H9 (cell line): ENCODE measurements around the gene CARD11. TPM values are rescaled to one million over a fixed set of nuclear protein-coding genes. Genes with fewer than 3 reads are reported as not detected.
A peak's percentile ranks its signal among the peaks of the same experiment; 100 is the strongest.

ENCODE experiments used
- DNase-seq: peaks from one replicate; pipeline ENCODE4 v3.0.0-alpha.2; 2017
- H2AFZ ChIP-seq: one replicate; pipeline ENCODE4 v1.6.1; 2013; ENCODE audit warnings: mild to moderate bottlenecking, low read length, control low read depth, moderate library complexity
- H2AK5ac ChIP-seq: 2 replicates; pipeline ENCODE4 v1.6.1; 2013; ENCODE audit warnings: low read length, control low read depth, mixed read lengths; ENCODE audit not compliant: insufficient read length
- H2BK120ac ChIP-seq: one replicate; pipeline ENCODE4 v1.6.1; 2013; ENCODE audit warnings: low read depth, mild to moderate bottlenecking, low read length, control low read depth, inconsistent platforms; ENCODE audit not compliant: poor library complexity, severe bottlenecking
- H2BK12ac ChIP-seq: 2 replicates; pipeline ENCODE4 v1.6.1; 2013; ENCODE audit warnings: low read length, control low read depth, mixed read lengths, low read depth; ENCODE audit not compliant: insufficient read length
- H2BK15ac ChIP-seq: 2 replicates; pipeline ENCODE4 v1.6.1; 2013; ENCODE audit warnings: low read depth, low read length, control low read depth
- H2BK20ac ChIP-seq: one replicate; pipeline ENCODE4 v1.6.1; 2013; ENCODE audit warnings: low read depth, mild to moderate bottlenecking, low read length, control low read depth, inconsistent platforms; ENCODE audit not compliant: poor library complexity, severe bottlenecking
- H2BK5ac ChIP-seq: 2 replicates; pipeline ENCODE4 v1.6.1; 2013; ENCODE audit warnings: low read length, control low read depth, mixed read lengths; ENCODE audit not compliant: insufficient read length
- H3K14ac ChIP-seq: 2 replicates; pipeline ENCODE4 v1.6.1; 2013; ENCODE audit warnings: low read length, control low read depth; ENCODE audit not compliant: insufficient read depth
- H3K18ac ChIP-seq: 2 replicates; pipeline ENCODE4 v1.6.1; 2013; ENCODE audit warnings: low read depth, mild to moderate bottlenecking, mixed read lengths, low read length, control low read depth; ENCODE audit not compliant: insufficient read length
- H3K23ac ChIP-seq: 2 replicates; pipeline ENCODE4 v1.6.1; 2013; ENCODE audit warnings: low read length, control low read depth, mixed read lengths, low read depth; ENCODE audit not compliant: insufficient read length
- H3K23me2 ChIP-seq: 2 replicates; pipeline ENCODE4 v1.6.1; 2013; ENCODE audit warnings: low read depth, mild to moderate bottlenecking, mixed read lengths, low read length, control low read depth; ENCODE audit not compliant: insufficient read length, poor library complexity, severe bottlenecking
- H3K27ac ChIP-seq: 2 replicates; pipeline ENCODE4 v1.5.1; 2013; ENCODE audit warnings: low read length, control low read depth, mixed read lengths, low read depth; ENCODE audit not compliant: insufficient read length
- H3K27me3 ChIP-seq: 2 replicates; pipeline ENCODE4 v1.6.1; 2013; ENCODE audit warnings: low read length, control low read depth, inconsistent platforms; ENCODE audit not compliant: insufficient read depth
- H3K4ac ChIP-seq: 2 replicates; pipeline ENCODE4 v1.6.1; 2013; ENCODE audit warnings: low read depth, mild to moderate bottlenecking, control low read depth, inconsistent platforms, low read length, moderate library complexity
- H3K4me1 ChIP-seq: 2 replicates; pipeline ENCODE4 v1.6.1; 2013; ENCODE audit warnings: low read length, control low read depth, inconsistent platforms; ENCODE audit not compliant: insufficient read depth
- H3K4me2 ChIP-seq: 2 replicates; pipeline ENCODE4 v1.6.1; 2013; ENCODE audit warnings: low read length, control low read depth, mixed read lengths; ENCODE audit not compliant: insufficient read length, insufficient read depth
- H3K56ac ChIP-seq: 2 replicates; pipeline ENCODE4 v1.6.1; 2013; ENCODE audit warnings: low read depth, mild to moderate bottlenecking, mixed read lengths, low read length, control low read depth; ENCODE audit not compliant: insufficient read length
- H3K79me1 ChIP-seq: 2 replicates; pipeline ENCODE4 v1.6.1; 2013; ENCODE audit warnings: low read depth, mild to moderate bottlenecking, moderate library complexity, low read length, control low read depth, inconsistent platforms; ENCODE audit not compliant: insufficient read depth, poor library complexity, severe bottlenecking
- H3K79me2 ChIP-seq: 2 replicates; pipeline ENCODE4 v1.6.1; 2013; ENCODE audit warnings: low read length, control low read depth, inconsistent platforms; ENCODE audit not compliant: insufficient read depth
- H3K9ac ChIP-seq: 2 replicates; pipeline ENCODE4 v1.6.1; 2013; ENCODE audit warnings: low read length, control low read depth, mixed read lengths; ENCODE audit not compliant: insufficient read length; ENCODE audit errors: extremely low read depth
- H3K9me3 ChIP-seq: one replicate; pipeline ENCODE4 v1.6.1; 2013; ENCODE audit warnings: low read depth, low read length, inconsistent platforms; ENCODE audit not compliant: control insufficient read depth
- H3T11ph ChIP-seq: one replicate; pipeline ENCODE4 v1.6.1; 2013; ENCODE audit warnings: mild to moderate bottlenecking, low read length, control low read depth, inconsistent platforms
- H4K20me1 ChIP-seq: one replicate; pipeline ENCODE4 v1.6.1; 2013; ENCODE audit not compliant: control insufficient read depth, insufficient read length, insufficient read depth
- H4K5ac ChIP-seq: 2 replicates; pipeline ENCODE4 v1.6.1; 2013; ENCODE audit warnings: low read depth, mild to moderate bottlenecking, mixed read lengths, low read length, control low read depth; ENCODE audit not compliant: insufficient read length
- H4K8ac ChIP-seq: replicated peaks from 2 replicates; pipeline ENCODE4 v1.6.1; 2013; ENCODE audit warnings: low read length, control low read depth, mixed read lengths, low read depth; ENCODE audit not compliant: insufficient read length
- H4K91ac ChIP-seq: 2 replicates; pipeline ENCODE4 v1.6.1; 2013; ENCODE audit warnings: low read depth, mild to moderate bottlenecking, moderate library complexity, mixed read lengths, low read length, control low read depth; ENCODE audit not compliant: insufficient read length
- H3K27ac Mint-ChIP-seq, 3 experiments: 2 replicates in 2 of 3; 3 replicates in 1 of 3; pipeline ENCODE4 v1.8.0; 2020 to 2021; ENCODE audit warnings: mixed read lengths in 3 of 3, mild to moderate bottlenecking in 1 of 3, moderate library complexity in 1 of 3
- H3K27me3 Mint-ChIP-seq: 2 replicates; pipeline ENCODE4 v1.8.0; 2021; ENCODE audit warnings: low read depth, mild to moderate bottlenecking, moderate library complexity, mixed read lengths
- H3K36me3 Mint-ChIP-seq, 3 experiments: 2 replicates in 2 of 3; 3 replicates in 1 of 3; pipeline ENCODE4 v1.8.0; 2020 to 2021; ENCODE audit warnings: low read depth in 3 of 3, mixed read lengths in 3 of 3; ENCODE audit not compliant: insufficient read depth in 1 of 3
- H3K4me1 Mint-ChIP-seq, 2 experiments: 2 replicates each; pipeline ENCODE4 v1.8.0; 2020; ENCODE audit warnings: mixed read lengths in 2 of 2
- H3K4me3 Mint-ChIP-seq, 2 experiments: 2 replicates in 1 of 2; 3 replicates in 1 of 2; pipeline ENCODE4 v1.8.0; 2020 to 2021; ENCODE audit warnings: mild to moderate bottlenecking in 2 of 2, mixed read lengths in 2 of 2, moderate library complexity in 1 of 2
- H3K9me3 Mint-ChIP-seq, 2 experiments: 2 replicates in 1 of 2; 3 replicates in 1 of 2; pipeline ENCODE4 v1.8.0; 2020; ENCODE audit warnings: mild to moderate bottlenecking in 2 of 2, mixed read lengths in 2 of 2, moderate library complexity in 1 of 2
- WGBS: extraction: QIAGEN DNeasy Blood & Tissue Kit; methylation state at CpG from one replicate; pipeline ENCODE4 v1.1.7; 2013; ENCODE audit warnings: missing lambda C conversion rate, low lambda C conversion rate, mixed read lengths; ENCODE audit not compliant: insufficient read length; ENCODE audit errors: extremely low coverage; 5-methylcytosine and 5-hydroxymethylcytosine counted together
- total RNA-seq: library from RNA; stranded (reverse); gene quantifications from 2 replicates; pipeline ENCODE4 v1.2.1, GENCODE V29; 2021
- TF ChIP-seq, protein P1 (sequence below): fragments of 200-600 bp; sonication (generic); conservative IDR thresholded peaks from 3 replicates; pipeline ENCODE4 v1.8.0; 2021; ENCODE audit warnings: antibody characterized with exemption, mild to moderate bottlenecking

The CARD11 gene
- total RNA-seq, 1 experiment from 2014 or later: 20.0 TPM

DNA sequence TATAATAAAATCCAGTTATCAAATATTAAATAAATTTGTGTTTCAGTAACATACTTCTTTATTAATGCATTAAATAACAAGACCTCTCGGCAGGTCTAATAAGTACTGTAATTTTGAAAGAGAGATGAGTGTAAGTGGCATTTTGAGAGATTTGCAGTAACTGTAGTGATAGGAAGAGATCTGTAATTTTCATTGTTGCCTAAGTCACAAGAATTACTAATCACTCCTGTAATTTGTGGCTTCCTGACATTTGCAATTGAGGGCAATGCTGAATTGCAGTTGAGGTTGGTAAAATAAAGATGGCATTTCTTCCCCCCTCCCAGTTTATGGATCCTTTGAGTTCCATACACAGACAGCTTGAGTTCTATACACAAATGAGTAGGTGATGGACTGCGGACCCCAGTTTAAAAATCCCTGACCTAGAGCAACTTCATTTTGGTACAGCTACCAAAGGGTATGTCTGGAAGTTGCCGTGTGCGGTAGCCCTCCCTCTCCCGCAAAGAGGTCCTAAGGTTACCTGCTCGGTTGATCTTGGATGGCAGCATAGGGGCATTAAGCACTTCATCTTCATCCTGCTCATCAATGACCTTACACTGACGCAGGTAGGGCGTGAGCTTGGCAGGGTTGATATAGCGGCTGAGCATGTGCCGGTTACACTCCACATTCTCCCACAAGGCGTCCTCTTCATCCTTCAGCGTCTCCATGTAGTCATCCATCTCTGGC is 96.4 kb downstream of the CARD11 start:
- no peak overlapping the region for H3T11ph ChIP-seq
- no peak overlapping the region for H2BK15ac ChIP-seq
- H3K4ac ChIP-seq: no peak overlapping the region
- H4K20me1 ChIP-seq: no peaks in the 10 kb centered on the region
- H2BK20ac ChIP-seq: no peak overlapping the region
- TF ChIP-seq, protein P1, sequence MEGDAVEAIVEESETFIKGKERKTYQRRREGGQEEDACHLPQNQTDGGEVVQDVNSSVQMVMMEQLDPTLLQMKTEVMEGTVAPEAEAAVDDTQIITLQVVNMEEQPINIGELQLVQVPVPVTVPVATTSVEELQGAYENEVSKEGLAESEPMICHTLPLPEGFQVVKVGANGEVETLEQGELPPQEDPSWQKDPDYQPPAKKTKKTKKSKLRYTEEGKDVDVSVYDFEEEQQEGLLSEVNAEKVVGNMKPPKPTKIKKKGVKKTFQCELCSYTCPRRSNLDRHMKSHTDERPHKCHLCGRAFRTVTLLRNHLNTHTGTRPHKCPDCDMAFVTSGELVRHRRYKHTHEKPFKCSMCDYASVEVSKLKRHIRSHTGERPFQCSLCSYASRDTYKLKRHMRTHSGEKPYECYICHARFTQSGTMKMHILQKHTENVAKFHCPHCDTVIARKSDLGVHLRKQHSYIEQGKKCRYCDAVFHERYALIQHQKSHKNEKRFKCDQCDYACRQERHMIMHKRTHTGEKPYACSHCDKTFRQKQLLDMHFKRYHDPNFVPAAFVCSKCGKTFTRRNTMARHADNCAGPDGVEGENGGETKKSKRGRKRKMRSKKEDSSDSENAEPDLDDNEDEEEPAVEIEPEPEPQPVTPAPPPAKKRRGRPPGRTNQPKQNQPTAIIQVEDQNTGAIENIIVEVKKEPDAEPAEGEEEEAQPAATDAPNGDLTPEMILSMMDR: no peak
- no peak overlapping the region for H3K18ac ChIP-seq
- no peak overlapping the region for H3K56ac ChIP-seq
- H2AFZ ChIP-seq: no peak overlapping the region
- no peak for DNase-seq
- no CpG with 5 or more reads among the region's 12 CpGs for WGBS
- no peak overlapping the region for H4K91ac ChIP-seq
- H3K9ac ChIP-seq: no peak overlapping the region
- no peaks in the 10 kb centered on the region for H3K27me3 Mint-ChIP-seq
- H3K23me2 ChIP-seq: no peaks in the 10 kb centered on the region
- no peak overlapping the region for H4K5ac ChIP-seq
- no peak overlapping the region for H3K23ac ChIP-seq
- H3K27ac ChIP-seq: no peak overlapping the region
- no peak overlapping the region for H2BK12ac ChIP-seq
- H3K4me1 Mint-ChIP-seq: peaks cover 7% of the 10 kb centered on the region in 2 experiments
- H3K27me3 ChIP-seq: no peaks in the 10 kb centered on the region
- 0 out of 2 replicates have a peak overlapping the region, but pooled peaks have one; percentile 71 for H3K14ac ChIP-seq
- no peak overlapping the region for H3K4me2 ChIP-seq
- peaks cover 43 to 45% (median 44%) of the 10 kb centered on the region in 3 experiments for H3K36me3 Mint-ChIP-seq
- H2BK5ac ChIP-seq: no peak overlapping the region
- H3K4me1 ChIP-seq: no peaks in the 10 kb centered on the region
- H3K79me2 ChIP-seq: no peaks in the 10 kb centered on the region
- H3K9me3 Mint-ChIP-seq: peaks cover 22 to 30% of the 10 kb centered on the region in 2 experiments
- H3K79me1 ChIP-seq: no peaks in the 10 kb centered on the region
- no peak overlapping the region for H2AK5ac ChIP-seq
- no peak overlapping the region for H3K4me3 Mint-ChIP-seq
- no peak overlapping the region for H3K27ac Mint-ChIP-seq
- H4K8ac ChIP-seq: no peak overlapping the region
- no peak overlapping the region for H2BK120ac ChIP-seq
- no peaks in the 10 kb centered on the region for H3K9me3 ChIP-seq
